Measurements from ENCODE around the gene GLG1. TPM values are rescaled to one million over a fixed set of nuclear protein-coding genes. Genes with fewer than 3 reads are reported as not detected.

GLG1 gene
- total RNA-seq, 1 experiment from 2014 or later: 117 TPM

GRCh38 chr16:74649839-74650504 is 43.1 kb upstream of the GLG1 start:
- POLR2A ChIA-PET (ENCODE audit: unreplicated experiment): no interaction called here
- no peaks in the 10 kb centered on the region for H3K9me2 ChIP-seq (ENCODE audit: insufficient read depth)

GRCh38 chr16:74641969-74642368 is 35.1 kb upstream of the GLG1 start:
- peaks cover 33% of the 10 kb centered on the region for H3K36me3 ChIP-seq (ENCODE audit: low read depth)
- CTCF ChIA-PET: interaction anchor here (0.7 kb wide), 1 partner anchor 60 kb away, joined by 16 read pairs; no protein-coding TSS in a partner anchor

More at GRCh38 chr16:74649839-74650504, 43.1 kb upstream of the GLG1 start:
- Histone ChIP-seq H3K27me3 (ENCODE audit: insufficient read depth, low read depth) (no peaks in the 10 kb centered on the region), H3K4me3 (no peak overlapping the region), H3K36me3 (ENCODE audit: low read depth) (peaks cover 24% of the 10 kb centered on the region), H3K4me1 (replicated peaks; ENCODE audit: insufficient read depth) (0 out of 2 replicates have a peak, but pooled peaks cover 8% of the 10 kb centered on the region), H3K79me2 (ENCODE audit: low read depth) (peaks cover 48% of the 10 kb centered on the region), H3F3A (ENCODE audit: insufficient read depth, low read depth) (peaks cover 23% of the 10 kb centered on the region), H3K27ac (no peak overlapping the region), H4K20me1 (ENCODE audit: insufficient read depth) (peaks cover 37% of the 10 kb centered on the region), H3K9me3 (ENCODE audit: insufficient read depth, low read depth) (no peaks in the 10 kb centered on the region), H2AFZ (no peak overlapping the region), H3K4me2 (no peak overlapping the region)
- no TSS peak for BruUV-seq (replicated peaks)
- intact Hi-C loops (cut with micrococcal nuclease; ENCODE audit: unreplicated experiment): no loop called here
- TF ChIP-seq CTCF (conservative IDR thresholded peaks at IDR 0.05) (no peak), EZH2 (IDR thresholded peaks at IDR 0.05; ENCODE audit: low read depth) (no peak)
- CTCF ChIA-PET: no interaction called here
- DNase-seq: no peak

GRCh38 chr16:74637742-74638453 is 31.0 kb upstream of the GLG1 start:
- CTCF ChIA-PET: no interaction called here
- TF ChIP-seq CTCF (conservative IDR thresholded peaks at IDR 0.05) (no peak), EZH2 (IDR thresholded peaks at IDR 0.05; ENCODE audit: low read depth) (no peak)
- no peak overlapping the region for H2AFZ ChIP-seq
- no peaks in the 10 kb centered on the region; the same call in 1 of the 2 replicates for H4K20me1 ChIP-seq (ENCODE audit: insufficient read depth)
- no peak overlapping the region for H3K27ac ChIP-seq
- no peak overlapping the region for H3K4me3 ChIP-seq
- no TSS peak for BruUV-seq (replicated peaks)
- intact Hi-C loops (cut with micrococcal nuclease; ENCODE audit: unreplicated experiment): no loop called here
- H3F3A ChIP-seq (ENCODE audit: insufficient read depth, low read depth): peaks cover 14% of the 10 kb centered on the region
- no peaks in the 10 kb centered on the region for H3K4me1 ChIP-seq (replicated peaks; ENCODE audit: insufficient read depth)
- no peaks in the 10 kb centered on the region for H3K79me2 ChIP-seq (ENCODE audit: low read depth)
- peaks cover 45% of the 10 kb centered on the region for H3K36me3 ChIP-seq (ENCODE audit: low read depth)
- no peaks in the 10 kb centered on the region for H3K27me3 ChIP-seq (ENCODE audit: insufficient read depth, low read depth)
- H3K4me2 ChIP-seq: no peak overlapping the region
- POLR2A ChIA-PET (ENCODE audit: unreplicated experiment): interaction anchor here (0.6 kb wide), 1 partner anchor 266 kb away, joined by 4 read pairs; no protein-coding TSS in a partner anchor
- H3K9me3 ChIP-seq (ENCODE audit: insufficient read depth, low read depth): no peaks in the 10 kb centered on the region
- no peaks in the 10 kb centered on the region for H3K9me2 ChIP-seq (ENCODE audit: insufficient read depth)
- DNase-seq: no peak

More at GRCh38 chr16:74641969-74642368, 35.1 kb upstream of the GLG1 start:
- DNase-seq: no peak
- Histone ChIP-seq H3K27me3 (ENCODE audit: insufficient read depth, low read depth) (no peaks in the 10 kb centered on the region), H2AFZ (no peak overlapping the region), H3F3A (ENCODE audit: insufficient read depth, low read depth) (peaks cover 8% of the 10 kb centered on the region; the same call in 1 of the 2 replicates), H3K79me2 (ENCODE audit: low read depth) (no peaks in the 10 kb centered on the region), H3K4me2 (no peak overlapping the region), H4K20me1 (ENCODE audit: insufficient read depth) (peaks cover 3% of the 10 kb centered on the region; the same call in 1 of the 2 replicates), H3K27ac (no peak overlapping the region), H3K4me1 (replicated peaks; ENCODE audit: insufficient read depth) (no peaks in the 10 kb centered on the region), H3K9me2 (ENCODE audit: insufficient read depth) (no peaks in the 10 kb centered on the region), H3K9me3 (ENCODE audit: insufficient read depth, low read depth) (no peaks in the 10 kb centered on the region), H3K4me3 (no peak overlapping the region)
- intact Hi-C loops (cut with micrococcal nuclease; ENCODE audit: unreplicated experiment): no loop called here
- TF ChIP-seq EZH2 (IDR thresholded peaks at IDR 0.05; ENCODE audit: low read depth): no peak
- no peak for TF ChIP-seq CTCF (conservative IDR thresholded peaks at IDR 0.05)
- BruUV-seq (replicated peaks): no TSS peak
- POLR2A ChIA-PET (ENCODE audit: unreplicated experiment): no interaction called here

All from PC-9 (cell line).